H9 (cell line): ENCODE measurements around the gene AMOT. TPM values are rescaled to one million over a fixed set of nuclear protein-coding genes. Genes with fewer than 3 reads are reported as not detected.

Source experiments
- DNase-seq: peaks from one replicate; pipeline ENCODE4 v3.0.0-alpha.2; 2017
- H2AFZ ChIP-seq: one replicate; pipeline ENCODE4 v1.6.1; 2013; ENCODE audit warnings: mild to moderate bottlenecking, low read length, control low read depth, moderate library complexity
- H2AK5ac ChIP-seq: 2 replicates; pipeline ENCODE4 v1.6.1; 2013; ENCODE audit warnings: low read length, control low read depth, mixed read lengths; ENCODE audit not compliant: insufficient read length
- H2BK120ac ChIP-seq: one replicate; pipeline ENCODE4 v1.6.1; 2013; ENCODE audit warnings: low read depth, mild to moderate bottlenecking, low read length, control low read depth, inconsistent platforms; ENCODE audit not compliant: poor library complexity, severe bottlenecking
- H2BK12ac ChIP-seq: 2 replicates; pipeline ENCODE4 v1.6.1; 2013; ENCODE audit warnings: low read length, control low read depth, mixed read lengths, low read depth; ENCODE audit not compliant: insufficient read length
- H2BK15ac ChIP-seq: 2 replicates; pipeline ENCODE4 v1.6.1; 2013; ENCODE audit warnings: low read depth, low read length, control low read depth
- H2BK20ac ChIP-seq: one replicate; pipeline ENCODE4 v1.6.1; 2013; ENCODE audit warnings: low read depth, mild to moderate bottlenecking, low read length, control low read depth, inconsistent platforms; ENCODE audit not compliant: poor library complexity, severe bottlenecking
- H2BK5ac ChIP-seq: 2 replicates; pipeline ENCODE4 v1.6.1; 2013; ENCODE audit warnings: low read length, control low read depth, mixed read lengths; ENCODE audit not compliant: insufficient read length
- H3K14ac ChIP-seq: 2 replicates; pipeline ENCODE4 v1.6.1; 2013; ENCODE audit warnings: low read length, control low read depth; ENCODE audit not compliant: insufficient read depth
- H3K18ac ChIP-seq: 2 replicates; pipeline ENCODE4 v1.6.1; 2013; ENCODE audit warnings: low read depth, mild to moderate bottlenecking, mixed read lengths, low read length, control low read depth; ENCODE audit not compliant: insufficient read length
- H3K23ac ChIP-seq: 2 replicates; pipeline ENCODE4 v1.6.1; 2013; ENCODE audit warnings: low read length, control low read depth, mixed read lengths, low read depth; ENCODE audit not compliant: insufficient read length
- H3K23me2 ChIP-seq: 2 replicates; pipeline ENCODE4 v1.6.1; 2013; ENCODE audit warnings: low read depth, mild to moderate bottlenecking, mixed read lengths, low read length, control low read depth; ENCODE audit not compliant: insufficient read length, poor library complexity, severe bottlenecking
- H3K27ac ChIP-seq: 2 replicates; pipeline ENCODE4 v1.5.1; 2013; ENCODE audit warnings: low read length, control low read depth, mixed read lengths, low read depth; ENCODE audit not compliant: insufficient read length
- H3K27me3 ChIP-seq: 2 replicates; pipeline ENCODE4 v1.6.1; 2013; ENCODE audit warnings: low read length, control low read depth, inconsistent platforms; ENCODE audit not compliant: insufficient read depth
- H3K4ac ChIP-seq: 2 replicates; pipeline ENCODE4 v1.6.1; 2013; ENCODE audit warnings: low read depth, mild to moderate bottlenecking, control low read depth, inconsistent platforms, low read length, moderate library complexity
- H3K4me1 ChIP-seq: 2 replicates; pipeline ENCODE4 v1.6.1; 2013; ENCODE audit warnings: low read length, control low read depth, inconsistent platforms; ENCODE audit not compliant: insufficient read depth
- H3K4me2 ChIP-seq: 2 replicates; pipeline ENCODE4 v1.6.1; 2013; ENCODE audit warnings: low read length, control low read depth, mixed read lengths; ENCODE audit not compliant: insufficient read length, insufficient read depth
- H3K56ac ChIP-seq: 2 replicates; pipeline ENCODE4 v1.6.1; 2013; ENCODE audit warnings: low read depth, mild to moderate bottlenecking, mixed read lengths, low read length, control low read depth; ENCODE audit not compliant: insufficient read length
- H3K79me1 ChIP-seq: 2 replicates; pipeline ENCODE4 v1.6.1; 2013; ENCODE audit warnings: low read depth, mild to moderate bottlenecking, moderate library complexity, low read length, control low read depth, inconsistent platforms; ENCODE audit not compliant: insufficient read depth, poor library complexity, severe bottlenecking
- H3K79me2 ChIP-seq: 2 replicates; pipeline ENCODE4 v1.6.1; 2013; ENCODE audit warnings: low read length, control low read depth, inconsistent platforms; ENCODE audit not compliant: insufficient read depth
- H3K9ac ChIP-seq: 2 replicates; pipeline ENCODE4 v1.6.1; 2013; ENCODE audit warnings: low read length, control low read depth, mixed read lengths; ENCODE audit not compliant: insufficient read length; ENCODE audit errors: extremely low read depth
- H3K9me3 ChIP-seq: one replicate; pipeline ENCODE4 v1.6.1; 2013; ENCODE audit warnings: low read depth, low read length, inconsistent platforms; ENCODE audit not compliant: control insufficient read depth
- H3T11ph ChIP-seq: one replicate; pipeline ENCODE4 v1.6.1; 2013; ENCODE audit warnings: mild to moderate bottlenecking, low read length, control low read depth, inconsistent platforms
- H4K20me1 ChIP-seq: one replicate; pipeline ENCODE4 v1.6.1; 2013; ENCODE audit not compliant: control insufficient read depth, insufficient read length, insufficient read depth
- H4K5ac ChIP-seq: 2 replicates; pipeline ENCODE4 v1.6.1; 2013; ENCODE audit warnings: low read depth, mild to moderate bottlenecking, mixed read lengths, low read length, control low read depth; ENCODE audit not compliant: insufficient read length
- H4K8ac ChIP-seq: replicated peaks from 2 replicates; pipeline ENCODE4 v1.6.1; 2013; ENCODE audit warnings: low read length, control low read depth, mixed read lengths, low read depth; ENCODE audit not compliant: insufficient read length
- H4K91ac ChIP-seq: 2 replicates; pipeline ENCODE4 v1.6.1; 2013; ENCODE audit warnings: low read depth, mild to moderate bottlenecking, moderate library complexity, mixed read lengths, low read length, control low read depth; ENCODE audit not compliant: insufficient read length
- H3K27ac Mint-ChIP-seq, 3 experiments: 2 replicates in 2 of 3; 3 replicates in 1 of 3; pipeline ENCODE4 v1.8.0; 2020 to 2021; ENCODE audit warnings: mixed read lengths in 3 of 3, mild to moderate bottlenecking in 1 of 3, moderate library complexity in 1 of 3
- H3K27me3 Mint-ChIP-seq: 2 replicates; pipeline ENCODE4 v1.8.0; 2021; ENCODE audit warnings: low read depth, mild to moderate bottlenecking, moderate library complexity, mixed read lengths
- H3K36me3 Mint-ChIP-seq, 3 experiments: 2 replicates in 2 of 3; 3 replicates in 1 of 3; pipeline ENCODE4 v1.8.0; 2020 to 2021; ENCODE audit warnings: low read depth in 3 of 3, mixed read lengths in 3 of 3; ENCODE audit not compliant: insufficient read depth in 1 of 3
- H3K4me1 Mint-ChIP-seq, 2 experiments: 2 replicates each; pipeline ENCODE4 v1.8.0; 2020; ENCODE audit warnings: mixed read lengths in 2 of 2
- H3K4me3 Mint-ChIP-seq, 2 experiments: 2 replicates in 1 of 2; 3 replicates in 1 of 2; pipeline ENCODE4 v1.8.0; 2020 to 2021; ENCODE audit warnings: mild to moderate bottlenecking in 2 of 2, mixed read lengths in 2 of 2, moderate library complexity in 1 of 2
- H3K9me3 Mint-ChIP-seq, 2 experiments: 2 replicates in 1 of 2; 3 replicates in 1 of 2; pipeline ENCODE4 v1.8.0; 2020; ENCODE audit warnings: mild to moderate bottlenecking in 2 of 2, mixed read lengths in 2 of 2, moderate library complexity in 1 of 2
- CTCF ChIP-seq: fragments of 200-600 bp; sonication (generic); conservative IDR thresholded peaks from 3 replicates; pipeline ENCODE4 v1.8.0; 2021; ENCODE audit warnings: antibody characterized with exemption, mild to moderate bottlenecking
- WGBS: extraction: QIAGEN DNeasy Blood & Tissue Kit; methylation state at CpG from one replicate; pipeline ENCODE4 v1.1.7; 2013; ENCODE audit warnings: missing lambda C conversion rate, low lambda C conversion rate, mixed read lengths; ENCODE audit not compliant: insufficient read length; ENCODE audit errors: extremely low coverage; 5-methylcytosine and 5-hydroxymethylcytosine counted together
- total RNA-seq: library from RNA; stranded (reverse); gene quantifications from 2 replicates; pipeline ENCODE4 v1.2.1, GENCODE V29; 2021

The AMOT gene
- total RNA-seq, 1 experiment from 2014 or later = 17.6 TPM

DNA sequence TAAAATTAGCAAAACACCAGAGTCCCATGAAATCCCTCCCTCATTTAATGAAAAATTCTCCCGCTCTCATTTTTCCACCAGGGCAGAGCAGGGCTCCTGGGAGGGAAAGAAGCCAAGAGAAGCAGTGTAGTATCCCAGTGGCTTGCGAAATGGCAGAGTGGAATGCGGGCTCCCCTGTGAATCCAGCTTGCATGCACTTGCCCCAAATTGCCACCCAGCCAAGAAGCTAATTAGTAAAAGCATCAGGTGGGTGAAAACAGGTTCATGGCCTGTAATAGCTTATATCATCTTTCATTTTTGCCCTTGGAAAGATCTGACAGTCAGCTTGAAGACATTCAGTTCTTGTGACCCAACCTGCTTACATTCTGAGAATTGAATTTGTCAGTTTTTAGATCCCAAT is 10.1 kb downstream of the AMOT start:
- H2BK20ac ChIP-seq = no peak overlapping the region
- H2BK5ac ChIP-seq = no peak overlapping the region
- H3K79me2 ChIP-seq = no peaks in the 10 kb centered on the region
- H3T11ph ChIP-seq = no peak overlapping the region
- no peak overlapping the region for H2AFZ ChIP-seq
- no peak overlapping the region for H4K91ac ChIP-seq
- Mint-ChIP-seq H3K9me3 (no peaks in the 10 kb centered on the region), H3K4me3 (no peak overlapping the region), H3K36me3 (no peaks in the 10 kb centered on the region; a peak in 1 of 7 replicates), H3K27ac (no peak overlapping the region), H3K27me3 (peaks cover 3% of the 10 kb centered on the region; the same call in 1 of the 2 replicates), H3K4me1 (peaks cover 37 to 41% of the 10 kb centered on the region in 2 experiments)
- no peak overlapping the region for H3K4me2 ChIP-seq
- no peak overlapping the region for H2BK15ac ChIP-seq
- H3K23me2 ChIP-seq = no peaks in the 10 kb centered on the region
- no peak overlapping the region for H3K18ac ChIP-seq
- no peak overlapping the region for H3K27ac ChIP-seq
- H3K9ac ChIP-seq = no peak overlapping the region
- H3K79me1 ChIP-seq = no peaks in the 10 kb centered on the region
- H3K4me1 ChIP-seq = peaks cover 7% of the 10 kb centered on the region; the same call in 1 of the 2 replicates
- H3K23ac ChIP-seq = no peak overlapping the region
- no peak overlapping the region for H4K5ac ChIP-seq
- H2AK5ac ChIP-seq = no peak overlapping the region
- H3K27me3 ChIP-seq = no peaks in the 10 kb centered on the region
- WGBS = no CpG with 5 or more reads among the region's 3 CpGs
- DNase-seq = no peak
- no peak overlapping the region for H2BK12ac ChIP-seq
- no peaks in the 10 kb centered on the region for H3K9me3 ChIP-seq
- peaks cover 2% of the 10 kb centered on the region for H4K20me1 ChIP-seq
- TF ChIP-seq CTCF = no peak
- no peak overlapping the region for H2BK120ac ChIP-seq
- H3K56ac ChIP-seq = no peak overlapping the region
- no peak overlapping the region for H3K14ac ChIP-seq
- no peak overlapping the region for H4K8ac ChIP-seq
- no peak overlapping the region for H3K4ac ChIP-seq
